ENCODE measurements around the gene SLC25A22.

DNA sequence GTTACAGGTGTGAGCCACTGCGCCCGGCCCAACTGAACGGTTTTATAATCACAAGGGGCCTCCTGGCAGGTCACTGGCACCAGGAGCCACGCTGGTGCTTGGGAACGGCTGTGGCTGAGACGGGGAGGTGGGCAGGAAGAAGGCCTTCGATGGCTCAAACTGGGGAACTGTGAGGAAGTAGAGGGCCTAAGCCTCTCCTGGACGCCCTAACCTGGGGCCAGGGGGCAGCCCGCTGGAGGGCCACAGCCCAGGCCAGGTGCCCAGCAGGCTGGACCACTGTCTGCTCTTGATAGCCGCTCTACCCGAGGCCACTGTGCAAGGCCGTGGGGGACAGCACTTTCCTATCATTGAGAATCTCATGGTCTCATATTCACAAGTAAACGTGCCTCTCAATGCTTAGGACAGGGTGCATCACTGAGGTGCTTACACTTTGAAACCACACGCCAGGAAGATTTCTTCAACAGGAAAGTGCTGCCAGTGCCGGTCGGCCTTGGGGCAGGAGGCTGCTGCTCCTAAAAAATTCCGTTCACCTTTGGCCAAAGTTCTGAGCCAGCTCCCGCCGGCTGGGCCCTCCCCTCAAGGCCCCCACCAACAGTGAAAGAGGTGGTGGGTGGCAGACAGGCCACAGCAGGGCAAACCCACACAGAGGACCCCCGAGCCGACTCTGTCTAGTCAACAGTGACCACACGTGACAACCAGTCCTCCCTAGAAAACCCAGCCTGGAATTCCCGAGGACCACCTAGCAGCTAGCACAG lies 28.0 kb downstream of the SLC25A22 start:
- TF ChIP-seq, protein P1, sequence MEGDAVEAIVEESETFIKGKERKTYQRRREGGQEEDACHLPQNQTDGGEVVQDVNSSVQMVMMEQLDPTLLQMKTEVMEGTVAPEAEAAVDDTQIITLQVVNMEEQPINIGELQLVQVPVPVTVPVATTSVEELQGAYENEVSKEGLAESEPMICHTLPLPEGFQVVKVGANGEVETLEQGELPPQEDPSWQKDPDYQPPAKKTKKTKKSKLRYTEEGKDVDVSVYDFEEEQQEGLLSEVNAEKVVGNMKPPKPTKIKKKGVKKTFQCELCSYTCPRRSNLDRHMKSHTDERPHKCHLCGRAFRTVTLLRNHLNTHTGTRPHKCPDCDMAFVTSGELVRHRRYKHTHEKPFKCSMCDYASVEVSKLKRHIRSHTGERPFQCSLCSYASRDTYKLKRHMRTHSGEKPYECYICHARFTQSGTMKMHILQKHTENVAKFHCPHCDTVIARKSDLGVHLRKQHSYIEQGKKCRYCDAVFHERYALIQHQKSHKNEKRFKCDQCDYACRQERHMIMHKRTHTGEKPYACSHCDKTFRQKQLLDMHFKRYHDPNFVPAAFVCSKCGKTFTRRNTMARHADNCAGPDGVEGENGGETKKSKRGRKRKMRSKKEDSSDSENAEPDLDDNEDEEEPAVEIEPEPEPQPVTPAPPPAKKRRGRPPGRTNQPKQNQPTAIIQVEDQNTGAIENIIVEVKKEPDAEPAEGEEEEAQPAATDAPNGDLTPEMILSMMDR (conservative IDR thresholded peaks at IDR 0.05) = no peak
- TF ChIP-seq ZFX (IDR thresholded peaks at IDR 0.05) = no peak

Measured in C4-2B (cell line).